Tongue (tissue), 2 donors: ENCODE data around the gene PCSK4. TPM values are rescaled to one million over a fixed set of nuclear protein-coding genes. Genes with fewer than 3 reads are reported as not detected.
"Not testable (repeated sequence)": the region's sequence is repeated elsewhere in the genome, so short reads cannot be mapped to it uniquely, and the experiment has no call there.

Source experiments
- DNase-seq: peaks from one replicate; pipeline ENCODE4 v3.0.0-alpha.2; 2015
- total RNA-seq: library from RNA; depleted of rRNA; stranded (reverse); fragments of >200 nt; gene quantifications from one replicate; pipeline ENCODE4 v1.2.3, GENCODE V29; 2014

The PCSK4 gene
- total RNA-seq, 1 donor from 2014 or later: 1.0 TPM

- DNase-seq: no peak
These were observed 2.4 kb downstream of the PCSK4 start for GRCh38 chr19:1487576-1488281.

DNA sequence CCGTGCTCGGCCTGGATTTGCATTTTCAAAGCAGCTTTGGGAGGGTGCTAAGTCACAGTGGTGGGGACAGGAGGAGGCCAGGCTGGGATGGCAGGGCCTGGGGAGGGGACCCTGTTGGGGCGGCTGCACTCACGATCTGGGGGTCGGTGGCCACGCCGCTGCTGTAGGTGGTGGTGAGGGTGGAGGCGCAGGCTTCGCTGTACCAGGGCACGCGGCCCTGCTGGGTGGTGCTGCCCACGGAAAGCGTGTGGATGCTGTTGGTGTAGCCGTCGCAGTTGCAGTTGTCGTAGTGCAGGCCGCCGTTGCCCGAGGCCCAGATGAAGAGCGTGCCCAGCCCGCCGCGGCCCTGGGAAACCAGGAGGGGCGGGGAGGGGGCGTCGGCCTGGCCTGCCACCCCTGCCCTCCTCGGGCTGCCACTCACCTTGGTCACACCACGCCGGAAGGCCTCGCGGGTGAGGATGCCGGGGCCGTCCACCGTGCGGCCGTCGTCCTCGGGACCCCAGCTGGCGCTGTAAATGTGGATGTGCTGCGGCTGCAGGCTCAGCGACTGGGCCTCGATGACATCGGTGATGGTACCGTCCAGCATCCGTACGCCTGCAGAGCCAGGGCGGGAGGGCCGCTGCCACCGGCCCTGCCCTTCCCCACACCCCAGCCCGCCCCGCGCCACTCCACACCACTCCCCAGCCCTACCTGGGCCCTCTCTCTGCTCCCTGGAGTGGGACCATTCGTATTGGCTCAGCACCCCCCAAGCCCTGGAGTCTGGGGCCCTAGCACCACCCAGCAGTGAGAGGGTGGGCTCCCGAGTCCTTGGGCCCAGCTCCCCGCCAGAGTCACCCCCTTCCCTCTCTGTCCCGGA lies 3.2 kb downstream of the PCSK4 start:
- no peak for DNase-seq

- DNase-seq: no peak
These were observed 6.1 kb downstream of the PCSK4 start for GRCh38 chr19:1483979-1484428.

DNA sequence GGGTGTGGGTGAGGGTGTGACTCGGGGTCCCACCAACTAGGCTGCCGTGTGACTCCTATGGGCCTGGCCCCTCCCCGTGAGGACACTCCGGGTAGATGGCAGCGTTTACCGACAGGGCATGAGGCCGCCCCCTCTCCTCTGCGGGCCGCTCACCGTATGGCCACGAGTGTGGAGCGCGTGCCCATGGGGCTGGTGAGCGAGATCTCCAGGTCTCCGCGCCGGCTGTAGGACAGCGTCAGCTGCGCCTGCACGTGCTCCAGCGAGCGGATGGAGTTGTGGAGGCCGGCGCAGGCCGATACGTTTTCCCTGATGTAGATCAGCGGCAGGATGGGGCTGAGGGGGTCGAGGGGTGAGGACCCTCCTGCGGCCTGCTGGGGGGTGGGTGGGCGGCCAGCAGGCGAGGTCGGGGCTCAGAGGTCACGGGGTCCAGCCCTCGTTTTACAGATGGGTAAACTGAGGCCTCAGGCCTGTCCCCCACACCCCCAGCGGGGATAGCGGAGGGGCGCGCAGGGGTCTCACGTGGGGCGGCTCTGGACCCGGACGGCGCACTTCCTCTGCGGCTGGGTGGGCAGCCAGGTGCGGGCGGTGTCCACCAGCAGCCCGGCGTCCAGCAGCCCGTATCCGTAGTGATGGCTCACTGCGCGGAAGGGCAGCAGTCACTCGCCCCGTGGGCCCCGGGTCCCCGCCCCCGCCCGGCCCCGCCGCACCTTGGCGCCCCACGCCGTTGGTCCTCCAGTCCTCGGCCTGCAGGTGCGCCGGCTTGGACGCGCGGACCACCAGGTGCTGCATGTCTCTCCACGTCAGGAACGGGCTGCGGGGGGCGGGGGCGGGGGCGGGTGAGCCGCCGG lies 6.8 kb downstream of the PCSK4 start:
- no peak for DNase-seq

- DNase-seq: no peak
These were observed 7.6 kb downstream of the PCSK4 start for GRCh38 chr19:1482361-1483130.

DNA sequence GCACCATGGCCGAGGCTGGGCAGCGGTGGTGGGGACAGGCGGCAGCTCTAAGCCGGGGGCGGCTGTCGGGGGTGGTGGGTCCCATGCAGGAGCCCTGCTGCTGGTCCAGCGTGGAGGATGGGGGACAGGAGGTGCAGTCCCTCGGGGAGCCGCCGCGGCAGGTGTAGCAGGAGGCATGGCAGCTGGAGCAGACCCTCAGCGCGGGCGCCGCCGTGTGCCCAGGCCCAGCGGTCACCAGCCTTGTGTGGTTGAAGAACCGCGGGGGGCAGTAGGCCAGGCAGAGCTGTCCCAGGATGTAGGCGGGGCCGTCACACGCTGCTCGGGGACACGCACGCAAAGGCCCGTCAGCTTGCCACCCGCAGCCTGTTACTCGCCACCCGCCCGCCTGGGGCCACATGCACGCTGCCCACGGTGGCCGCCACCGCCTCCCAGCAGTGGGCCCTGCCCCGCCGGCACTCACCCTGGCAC lies 8.2 kb downstream of the PCSK4 start:
- no peak for DNase-seq

GRCh38 chr19:1481224-1481892 lies 8.8 kb downstream of the PCSK4 start:
- DNase-seq: no peak

DNA sequence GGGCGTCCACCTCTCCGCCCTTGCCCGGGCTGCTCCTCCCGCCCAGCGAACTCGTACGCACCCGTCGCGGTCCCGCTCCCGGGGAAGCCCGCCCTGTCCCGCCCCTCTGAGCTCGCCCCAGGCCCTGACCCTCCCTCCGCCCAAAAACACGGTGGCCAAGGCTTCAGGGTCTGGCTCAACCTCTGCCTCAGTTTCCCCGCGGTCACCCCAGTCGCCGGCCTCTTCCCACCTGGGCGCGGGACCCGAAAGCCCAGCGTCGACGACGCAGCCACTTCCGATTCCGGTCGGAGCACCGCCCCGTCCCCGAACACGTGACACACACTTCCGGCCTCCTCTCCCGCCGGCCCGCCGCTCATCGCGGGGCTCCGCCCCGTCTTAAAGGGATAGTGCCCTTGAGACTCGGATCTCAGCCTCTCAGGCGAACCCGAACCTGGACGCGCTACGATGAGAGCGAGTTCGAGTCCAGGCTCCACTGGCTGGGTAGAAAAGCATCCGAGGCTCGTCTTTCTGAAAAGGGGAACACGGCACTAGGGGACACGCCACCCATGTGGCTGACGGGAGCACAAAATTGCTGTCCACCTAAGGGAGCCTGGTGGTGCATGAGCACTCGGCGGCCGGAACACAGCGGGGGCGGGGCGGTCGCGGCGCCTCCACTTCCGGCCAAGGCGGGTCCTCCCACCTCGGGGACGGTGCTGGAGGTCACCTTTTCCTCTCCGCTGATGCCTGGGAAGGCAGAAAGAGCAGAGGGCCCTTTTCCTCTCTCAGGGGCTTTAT lies 11.0 kb downstream of the PCSK4 start, which contains the start of gene C19orf25:
Gene C19orf25 (minus strand): TSS at position 282 of the 774 bp plus-strand sequence. CDS start 312 bp downstream, outside the sequence.
- peak; percentile 96 for DNase-seq

DNA sequence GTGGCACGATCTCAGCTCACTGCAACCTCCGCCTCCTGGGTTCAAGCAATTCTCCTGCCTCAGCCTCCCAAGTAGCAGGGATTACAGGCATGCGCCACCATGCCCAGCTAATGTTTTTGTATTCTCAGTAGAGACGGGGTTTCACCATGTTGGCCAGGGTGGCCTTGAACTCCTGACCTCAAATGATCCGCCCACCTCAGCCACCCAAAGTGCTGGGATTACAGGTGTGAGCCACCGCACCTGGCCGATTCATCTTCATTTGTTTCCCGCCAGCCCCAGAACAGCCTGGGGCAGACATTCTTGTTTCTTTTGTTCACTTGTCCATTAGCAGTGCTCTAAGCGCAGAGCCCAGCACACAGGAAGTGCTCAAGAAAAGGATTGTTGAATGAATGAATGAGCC lies 13.1 kb downstream of the PCSK4 start:
- DNase-seq: not testable (repeated sequence)

- no peak for DNase-seq
These were observed 14.3 kb downstream of the PCSK4 start for GRCh38 chr19:1475751-1476437.

DNA sequence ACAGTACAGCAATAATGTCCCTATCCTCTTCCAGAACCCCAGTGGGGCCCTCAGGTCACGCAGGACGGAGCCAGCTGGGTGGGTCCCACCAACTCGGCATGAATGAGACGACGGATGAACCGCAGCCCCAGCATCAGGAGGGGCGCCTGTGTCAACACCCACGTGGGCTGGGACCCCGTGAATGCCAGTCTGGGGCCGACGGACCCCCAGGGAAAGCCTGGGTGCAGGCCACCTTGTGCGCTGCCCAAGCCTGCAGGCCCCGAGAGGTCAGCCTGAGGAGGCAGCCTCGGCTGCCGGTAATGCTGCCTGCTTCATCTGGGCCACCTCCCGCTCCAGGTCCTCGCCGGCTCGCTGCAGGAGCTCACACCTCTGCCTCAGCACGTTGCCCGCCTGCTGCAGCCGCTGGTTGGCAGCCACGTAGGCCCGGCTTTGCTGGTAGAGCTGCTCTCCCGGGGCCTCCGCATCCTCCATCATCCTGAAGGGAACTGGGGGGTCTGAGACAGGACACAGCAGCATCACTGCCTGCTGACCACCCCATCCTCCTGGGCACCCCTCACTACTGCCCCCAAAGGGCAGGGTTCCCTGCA lies 15.3 kb downstream of the PCSK4 start:
- DNase-seq: no peak

DNA sequence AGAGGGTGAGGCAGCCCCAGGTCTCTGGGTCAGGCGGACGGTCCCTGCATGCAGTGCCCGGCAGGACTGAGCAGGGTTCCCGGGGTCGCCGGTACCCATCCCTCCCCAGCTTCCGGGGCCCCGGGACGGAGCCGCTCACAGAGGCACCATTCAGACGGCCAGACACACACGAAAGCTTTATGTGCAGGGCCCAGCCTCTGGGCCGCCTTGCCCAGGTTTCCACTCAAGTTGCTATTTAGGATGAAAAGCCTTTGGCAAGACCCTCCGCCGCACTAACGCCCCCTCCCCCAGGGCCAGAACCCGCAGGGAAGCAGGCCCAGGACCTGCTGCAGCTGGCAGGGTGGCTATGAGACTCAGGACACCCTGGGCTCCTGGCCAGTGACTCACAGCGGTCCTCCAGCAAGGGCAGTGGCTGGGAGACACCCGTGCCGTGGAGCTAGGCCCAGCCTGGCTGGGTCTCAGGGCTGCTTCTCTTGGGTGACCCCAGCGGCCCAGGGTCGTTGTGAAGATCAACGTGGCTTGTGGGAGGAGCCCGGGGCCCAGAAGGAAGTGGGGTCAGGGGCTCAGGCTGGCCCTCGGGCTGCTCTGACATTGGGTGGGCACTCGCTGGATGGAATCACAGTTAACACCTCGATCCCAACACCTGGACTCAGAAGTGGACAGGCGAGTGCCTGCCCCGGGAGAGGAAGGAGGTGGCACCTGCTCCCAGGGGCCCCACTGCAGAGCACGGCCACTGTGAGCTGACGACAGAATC lies 16.0 kb downstream of the PCSK4 start:
- DNase-seq: no peak

- no peak for DNase-seq
These were observed 16.9 kb downstream of the PCSK4 start for GRCh38 chr19:1473085-1473851.

- no peak for DNase-seq
These were observed 17.7 kb downstream of the PCSK4 start for GRCh38 chr19:1472231-1473084.

DNA sequence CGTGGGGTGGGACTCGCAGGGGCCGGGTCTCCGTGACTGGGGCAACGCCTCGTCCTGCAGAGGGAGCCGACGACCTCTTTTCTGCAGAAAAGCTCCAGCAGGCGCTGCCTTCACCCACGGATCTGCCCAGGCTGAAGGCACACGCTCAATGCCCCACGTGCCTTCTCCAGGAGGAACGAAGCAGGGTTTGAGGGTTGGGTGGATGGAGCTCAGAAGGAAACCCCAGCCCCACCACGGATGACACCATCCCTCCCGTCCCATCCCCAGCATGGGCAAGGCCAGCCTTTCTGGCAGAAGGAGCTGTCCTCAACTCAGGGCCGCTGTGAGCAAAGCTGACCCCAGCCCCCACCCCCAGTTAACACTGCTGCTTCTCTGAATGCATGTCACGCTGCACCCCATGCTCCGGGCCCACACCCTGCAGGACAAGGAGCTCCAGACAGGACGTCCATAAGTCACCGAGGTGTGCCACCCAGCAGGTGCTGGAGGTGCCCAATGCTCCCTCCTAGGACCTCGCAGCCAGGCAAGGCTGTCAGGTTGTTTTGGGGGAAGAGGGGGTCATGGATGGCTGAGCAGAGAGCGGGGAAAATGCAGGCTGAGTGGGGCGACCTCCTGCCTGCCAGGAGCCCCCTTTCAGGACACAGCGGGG lies 18.5 kb downstream of the PCSK4 start:
- DNase-seq: no peak

GRCh38 chr19:1471010-1471514 lies 19.1 kb downstream of the PCSK4 start:
- DNase-seq: no peak
